Smooth muscle cell of the brain vasculature (primary cell): ENCODE results near the gene ENPP3.

Experiments used
- DNase-seq: peaks from one replicate; pipeline ENCODE4 v3.0.0-alpha.2; 2012; ENCODE audit warnings: low read depth, low spot score

ENPP3 gene

GRCh38 chr6:131765081-131765803 lies 128.1 kb downstream of the ENPP3 start:
- no peak for DNase-seq

DNA sequence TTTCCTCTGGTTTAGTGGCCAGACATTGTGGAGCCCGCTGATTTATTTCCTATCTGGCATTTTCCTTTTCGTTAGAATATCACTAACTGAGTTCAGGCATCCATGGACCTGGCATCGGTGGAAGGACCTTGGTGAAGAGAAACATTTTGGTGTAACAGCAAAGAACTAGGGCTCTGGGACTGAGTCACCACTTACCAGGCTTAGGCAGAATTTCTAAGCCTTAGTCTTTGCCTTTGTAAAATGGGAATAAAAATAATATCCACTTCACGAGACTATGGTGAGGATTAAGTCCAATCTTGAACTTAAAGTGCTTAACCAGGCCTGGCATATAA lies 128.7 kb downstream of the ENPP3 start:
- no peak for DNase-seq

DNA sequence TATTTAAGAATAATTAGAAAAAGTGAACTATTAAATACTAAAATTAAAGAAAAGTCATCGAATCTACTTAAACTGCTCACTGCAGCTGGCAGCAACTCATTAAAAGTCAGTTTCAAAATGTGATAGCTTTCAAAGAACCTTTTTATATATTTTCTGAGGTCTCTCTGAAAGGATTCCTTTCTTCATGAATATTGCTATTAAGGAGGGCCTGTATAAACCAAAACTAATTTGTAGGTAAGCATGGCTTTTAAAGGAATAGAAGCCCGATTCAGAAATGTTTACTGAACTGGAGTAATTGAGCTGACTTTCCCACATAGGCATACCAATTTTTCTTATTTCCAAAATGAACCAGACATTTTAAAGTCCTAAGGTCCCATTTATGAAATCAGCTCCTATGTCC lies 129.5 kb downstream of the ENPP3 start:
- DNase-seq = no peak

DNA sequence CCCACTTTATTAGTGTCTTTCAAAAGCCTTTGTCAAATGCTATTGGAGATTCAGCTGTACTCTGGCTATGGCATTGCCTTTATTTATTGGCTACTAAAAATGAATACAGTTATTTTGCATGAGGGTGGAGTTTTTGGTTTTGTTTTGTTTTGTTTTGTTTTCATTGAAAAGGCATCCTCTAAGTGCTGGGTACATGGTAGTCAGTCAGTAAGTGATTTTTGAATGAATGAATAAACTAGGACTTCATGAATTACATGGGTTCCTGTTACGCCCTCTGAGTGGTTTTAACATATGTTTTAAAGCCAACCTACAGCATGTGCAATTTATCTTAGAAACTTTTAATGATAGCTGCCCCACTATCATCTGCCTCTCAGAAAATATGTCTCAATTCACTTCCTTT lies 131.9 kb downstream of the ENPP3 start:
- DNase-seq = no peak

DNA sequence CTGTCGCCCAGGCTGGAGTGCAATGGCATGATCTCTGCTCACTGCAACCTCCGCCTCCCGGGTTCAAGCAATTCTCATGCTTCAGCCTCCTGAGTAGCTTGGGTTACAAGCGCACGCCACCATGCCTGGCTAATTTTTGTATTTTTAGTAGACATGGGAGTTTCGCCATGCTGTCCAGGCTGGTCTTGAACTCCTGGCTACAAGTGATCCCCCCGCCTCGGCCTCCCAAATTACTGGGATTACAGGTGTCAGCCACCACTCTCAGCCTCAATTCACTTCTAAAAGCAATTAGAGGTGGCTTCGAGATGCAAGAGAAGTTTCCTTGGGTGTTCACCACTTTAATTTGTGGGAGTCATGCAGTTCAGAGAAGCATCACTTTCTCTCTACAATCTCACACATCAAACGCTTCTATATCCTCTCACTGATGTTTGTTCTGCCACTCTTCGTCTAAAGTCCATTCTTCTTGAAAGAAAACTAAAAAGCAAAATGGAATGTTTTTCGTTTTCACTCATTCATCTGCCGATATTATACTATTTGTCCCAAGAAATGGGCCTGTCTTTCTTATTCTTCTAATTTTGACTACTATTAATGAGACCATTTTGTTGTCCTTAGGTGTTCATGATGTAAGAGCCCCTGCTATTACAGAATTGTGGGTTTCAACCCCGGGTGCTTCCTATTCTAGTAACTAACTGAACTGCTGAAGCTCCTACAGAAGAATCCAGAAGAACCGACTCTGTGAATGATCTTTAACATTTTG lies 132.5 kb downstream of the ENPP3 start:
- DNase-seq = no peak

DNA sequence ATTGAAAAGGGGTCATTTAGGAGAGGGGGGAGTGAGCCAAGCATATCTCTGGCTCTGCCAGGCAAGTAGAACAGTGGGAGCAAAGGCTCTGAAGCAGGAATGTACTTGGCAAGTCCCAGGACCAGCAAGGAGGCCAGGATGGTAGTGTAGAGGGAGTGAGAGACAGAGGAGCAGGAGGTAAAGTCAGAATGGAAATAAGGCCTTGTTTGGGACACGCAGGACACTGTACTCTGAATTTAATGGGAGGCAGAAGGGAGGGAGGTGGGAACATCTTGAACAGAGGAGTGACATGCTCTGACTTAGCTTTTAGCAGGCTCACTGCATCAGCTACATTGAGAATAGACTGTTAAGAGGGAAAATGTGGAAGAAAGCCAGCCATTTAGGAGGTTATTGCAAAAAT lies 133.7 kb downstream of the ENPP3 start:
- no peak for DNase-seq

DNA sequence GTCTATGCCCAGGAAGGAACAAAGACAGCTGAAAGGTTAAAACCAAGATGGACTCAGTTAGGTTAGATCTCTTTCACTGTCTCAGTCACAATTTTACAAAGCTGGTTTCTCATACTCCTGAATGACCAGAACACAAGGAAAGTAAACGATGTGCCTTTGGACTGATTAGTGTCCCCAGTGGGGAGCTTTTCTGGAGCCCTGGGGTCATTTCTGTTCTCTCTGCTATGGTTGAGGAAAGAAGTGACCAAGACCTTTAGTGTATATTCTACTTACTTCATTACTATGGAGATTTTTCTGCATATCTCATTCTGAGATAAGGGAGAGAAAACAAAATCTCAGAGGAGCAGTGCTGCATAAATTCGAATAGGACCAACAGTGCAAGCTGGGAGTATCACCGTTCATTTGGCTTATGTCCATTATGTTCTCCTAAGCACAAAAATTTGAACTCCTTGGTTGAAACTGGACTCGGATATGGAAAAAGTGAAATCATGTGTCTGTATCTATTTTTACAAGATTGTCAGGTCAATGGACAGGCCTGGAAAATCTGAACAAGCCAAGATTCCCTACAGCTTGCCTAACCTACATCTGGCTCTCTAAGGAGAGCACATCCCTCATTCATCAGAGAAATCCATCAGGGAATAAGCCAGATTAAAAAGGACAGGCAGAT lies 136.3 kb downstream of the ENPP3 start:
- DNase-seq = no peak

GRCh38 chr6:131775886-131776285 lies 138.8 kb downstream of the ENPP3 start:
- DNase-seq = no peak

DNA sequence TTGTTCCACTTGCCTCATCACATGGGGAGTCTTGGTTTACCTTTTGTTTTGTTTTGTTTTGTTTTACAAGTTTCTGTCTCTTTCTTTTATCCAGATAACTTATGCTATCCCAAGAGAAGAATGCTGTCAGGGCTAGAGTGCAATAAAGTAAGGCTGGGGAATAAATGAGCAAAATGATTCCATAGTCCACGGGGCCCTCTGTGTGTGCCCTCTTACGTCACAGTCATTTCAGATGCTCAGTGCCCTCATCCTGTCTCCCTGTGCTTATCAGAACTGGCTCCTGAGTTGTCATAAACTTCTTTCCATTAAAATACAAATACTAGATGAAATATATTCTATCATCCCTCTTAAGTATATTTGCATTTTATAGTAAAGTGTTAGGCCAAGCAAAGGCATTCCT lies 139.9 kb downstream of the ENPP3 start:
- DNase-seq = no peak

- DNase-seq = no peak
Observed at GRCh38 chr6:131778169-131778568, 141.1 kb downstream of the ENPP3 start.

- no peak for DNase-seq
Observed at GRCh38 chr6:131779304-131779703, 142.2 kb downstream of the ENPP3 start.

DNA sequence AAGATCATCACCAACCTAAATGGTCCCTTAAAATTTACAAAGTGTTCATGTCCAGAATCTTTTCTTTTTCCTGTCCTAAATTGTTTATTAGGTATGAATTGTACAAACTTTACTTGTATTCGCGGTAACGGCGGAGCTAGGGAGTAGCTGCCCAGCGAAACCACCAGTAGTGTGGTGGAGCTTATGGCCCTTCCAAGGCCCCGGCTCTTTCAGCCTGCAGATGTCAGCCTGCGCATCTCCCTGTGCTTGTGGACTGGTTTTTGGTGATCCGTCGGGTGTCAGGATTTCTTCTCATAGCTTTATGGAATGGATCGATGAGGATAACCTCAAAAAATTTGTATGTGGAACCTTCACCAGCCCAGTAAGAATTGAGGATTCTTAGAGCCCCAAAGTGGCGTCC lies 143.5 kb downstream of the ENPP3 start:
- DNase-seq = no peak

DNA sequence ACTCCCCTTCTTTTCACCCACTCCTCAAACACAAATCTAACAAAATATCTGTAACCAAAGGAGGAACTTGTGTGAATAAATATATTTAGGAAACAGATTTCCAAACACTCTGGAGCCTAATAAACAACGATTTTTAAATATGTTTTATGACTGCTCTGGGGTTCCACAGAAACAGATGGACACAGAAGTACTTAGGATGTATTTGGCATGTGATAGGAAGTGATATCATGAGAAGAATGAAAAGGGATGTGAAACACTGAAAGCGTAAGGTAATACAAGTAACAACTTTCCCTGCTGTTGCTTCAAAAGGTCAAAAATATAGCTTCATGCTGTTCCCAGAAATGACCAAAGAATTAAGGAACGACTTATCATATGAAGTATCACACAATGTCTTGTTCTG lies 144.6 kb downstream of the ENPP3 start:
- no peak for DNase-seq

- no peak for DNase-seq
Observed at GRCh38 chr6:131782764-131783163, 145.7 kb downstream of the ENPP3 start.

DNA sequence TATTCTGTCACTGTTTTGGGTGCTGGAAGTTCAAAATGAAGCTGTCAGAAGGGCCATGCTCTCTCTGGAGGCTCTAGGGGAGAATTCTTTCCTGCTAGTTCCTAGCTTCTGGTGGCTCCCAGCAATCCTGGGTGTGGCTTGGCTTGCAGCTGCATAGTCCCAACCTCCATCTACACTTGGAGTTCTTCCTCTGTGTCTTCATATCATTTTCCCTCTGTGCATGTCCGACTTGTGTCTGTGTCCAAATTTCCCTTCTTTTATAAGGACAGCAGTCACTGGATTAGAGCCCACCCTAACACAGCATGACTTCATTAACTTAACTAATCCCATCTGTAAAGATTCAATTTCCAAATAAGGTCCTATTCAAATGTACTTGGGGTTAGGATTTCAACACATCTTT lies 147.5 kb downstream of the ENPP3 start:
- no peak for DNase-seq

DNA sequence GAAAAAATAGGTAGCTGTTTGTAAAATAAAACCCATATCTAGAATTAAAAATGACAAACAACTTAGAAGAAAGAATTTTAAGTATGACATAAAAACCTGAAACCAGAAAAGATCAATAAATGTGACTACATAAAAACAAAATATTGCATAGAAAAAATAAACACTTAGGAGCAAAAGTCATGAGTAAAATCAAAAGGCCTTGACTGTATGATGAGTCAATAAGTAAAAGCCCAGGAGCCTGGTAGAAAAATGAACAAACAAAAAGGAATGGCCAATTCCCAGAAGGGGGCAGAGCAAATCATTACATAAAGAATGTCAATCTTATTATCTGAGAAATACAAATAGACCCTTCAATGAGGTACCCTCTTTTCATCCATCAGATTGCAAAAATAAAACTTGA lies 150.0 kb downstream of the ENPP3 start:
- no peak for DNase-seq

DNA sequence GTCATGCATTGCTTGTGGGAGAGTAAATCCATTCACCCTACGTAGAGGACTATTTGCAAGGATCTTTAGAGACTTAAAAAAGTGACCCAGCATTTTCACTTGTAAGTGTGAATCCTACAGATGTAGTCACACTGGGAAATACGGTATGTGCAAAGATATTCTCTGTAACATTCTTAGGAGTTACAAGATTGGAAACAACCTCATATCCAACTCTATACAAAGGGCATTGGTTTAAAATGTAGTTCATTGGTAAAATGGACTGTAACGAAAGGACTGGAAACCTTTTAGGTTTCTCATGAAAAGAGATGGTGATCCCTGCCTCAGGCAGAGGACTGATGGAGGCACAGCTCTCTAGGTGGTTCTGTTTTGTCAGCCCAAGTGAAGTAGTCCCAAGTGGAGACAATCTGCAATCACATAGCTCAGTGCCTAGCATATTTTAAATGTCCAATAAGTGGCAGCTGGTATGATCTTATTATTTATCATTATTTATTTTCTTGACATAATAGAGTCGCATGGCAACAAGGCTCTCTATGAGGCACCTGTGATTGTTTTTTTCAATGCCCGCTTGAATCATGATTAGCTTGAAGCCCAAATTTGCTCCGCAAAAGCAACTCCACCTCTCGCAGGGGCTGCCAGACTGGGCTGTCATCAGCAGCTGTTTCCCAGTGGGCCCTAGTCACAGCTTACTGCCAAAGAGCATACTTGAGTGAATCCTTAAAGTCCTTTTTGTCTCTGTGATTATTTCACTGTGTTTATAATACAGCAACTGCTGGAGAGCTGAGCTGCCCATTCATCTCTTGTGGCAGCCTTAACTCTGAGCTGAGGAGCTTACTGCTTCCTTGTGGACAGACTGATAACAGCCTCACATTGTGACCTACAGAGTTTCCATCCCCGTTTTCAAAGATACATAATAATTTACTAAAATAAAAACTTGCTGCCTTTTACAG lies 150.9 kb downstream of the ENPP3 start:
- no peak for DNase-seq

DNA sequence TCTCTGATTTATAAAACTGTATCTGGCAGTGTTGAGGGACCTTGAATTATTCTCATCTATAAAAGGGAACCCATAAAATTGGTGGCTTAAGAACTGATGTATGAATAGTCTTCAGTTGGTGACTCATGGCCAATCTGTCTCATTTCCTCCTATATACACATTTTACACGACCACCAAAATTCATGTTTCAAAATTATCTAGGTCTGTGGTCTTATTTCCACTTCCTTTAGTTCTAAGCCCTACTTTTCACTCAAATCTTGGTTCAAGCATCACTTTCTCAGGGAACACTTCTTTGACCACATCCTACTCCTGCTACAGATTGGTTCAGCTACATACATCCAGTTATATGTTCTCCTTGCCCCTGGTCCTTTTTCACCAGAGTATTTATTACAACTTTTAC lies 152.1 kb downstream of the ENPP3 start:
- no peak for DNase-seq

DNA sequence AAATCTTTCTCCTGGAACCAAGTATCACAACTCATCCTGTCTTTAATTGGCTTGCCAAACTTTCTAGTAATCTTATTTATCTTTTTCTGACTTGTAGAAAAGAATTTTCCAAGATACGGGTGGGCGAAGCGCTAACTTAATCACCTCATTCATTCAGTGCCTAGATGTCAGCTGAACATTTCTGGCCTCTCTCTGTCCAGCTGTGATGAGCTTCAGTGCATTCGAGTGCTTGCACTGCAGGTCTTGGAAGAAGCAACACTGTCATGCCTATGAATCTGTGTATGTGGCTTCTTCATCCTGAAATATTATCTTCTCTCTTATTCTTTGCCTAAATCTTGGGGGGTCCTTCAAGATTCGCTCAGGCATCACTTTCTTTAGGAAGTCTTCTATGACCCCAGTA lies 154.4 kb downstream of the ENPP3 start:
- DNase-seq = no peak

DNA sequence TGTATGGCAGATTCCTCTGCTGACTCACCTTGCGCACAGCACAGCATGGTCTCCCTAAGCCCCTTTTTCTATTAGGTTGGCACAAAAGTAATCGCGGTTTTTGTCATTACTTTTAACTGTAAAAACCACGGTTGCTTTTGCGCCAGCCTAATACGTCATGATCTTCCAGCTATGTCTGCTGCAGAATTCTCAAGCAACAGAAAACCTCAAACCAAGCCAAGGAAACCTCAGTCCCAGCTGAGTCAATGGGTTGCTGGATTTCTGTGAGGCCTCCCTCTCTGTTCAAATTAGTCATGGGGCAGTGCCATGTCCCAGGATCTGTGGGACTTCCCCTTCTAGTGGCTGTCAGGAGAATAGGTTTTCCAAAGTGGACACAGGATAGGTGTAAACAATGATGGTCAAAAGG lies 155.0 kb downstream of the ENPP3 start:
- no peak for DNase-seq

DNA sequence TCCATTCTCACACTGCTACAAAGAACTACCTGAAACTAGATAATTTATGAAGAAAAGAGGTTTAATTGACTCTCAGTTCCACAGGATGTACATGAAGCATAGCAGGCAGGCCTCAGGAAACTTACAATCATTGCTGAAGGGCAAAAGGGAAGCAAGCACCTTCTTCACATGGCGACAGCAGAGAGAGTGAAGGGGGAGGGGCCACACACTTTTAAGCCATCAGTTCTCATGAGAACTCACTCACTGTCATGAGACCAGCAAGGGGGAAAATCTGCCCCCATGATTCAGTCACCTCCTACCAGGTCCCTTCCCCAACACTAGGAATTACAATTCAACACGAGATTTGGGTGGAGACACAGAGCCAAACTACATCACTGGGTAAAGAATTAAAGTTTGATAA lies 158.3 kb downstream of the ENPP3 start:
- no peak for DNase-seq
